Osteoblast (primary cell): ENCODE results near the gene IKZF3. TPM values are rescaled to one million over a fixed set of nuclear protein-coding genes. Genes with fewer than 3 reads are reported as not detected.

Source experiments
- DNase-seq: peaks from one replicate; pipeline ENCODE4 v3.0.0; 2011; ENCODE audit warnings: low spot score, mixed read lengths; ENCODE audit not compliant: insufficient read length; ENCODE audit errors: missing footprints
- H2AFZ ChIP-seq: 2 replicates; pipeline ENCODE4 v1.6.0; 2011; ENCODE audit warnings: mild to moderate bottlenecking, low read length
- H3K27ac ChIP-seq: 2 replicates; pipeline ENCODE4 v1.5.1; 2011; ENCODE audit warnings: mild to moderate bottlenecking, low read depth, low read length, moderate library complexity
- H3K27me3 ChIP-seq: 2 replicates; pipeline ENCODE4 v1.6.0; 2012; ENCODE audit warnings: mild to moderate bottlenecking, control low read depth, inconsistent platforms, low read length, moderate library complexity; ENCODE audit not compliant: insufficient read depth
- H3K36me3 ChIP-seq: 2 replicates; pipeline ENCODE4 v1.5.1; 2011; ENCODE audit warnings: mild to moderate bottlenecking, low read length, control low read depth, moderate library complexity; ENCODE audit not compliant: insufficient read depth
- H3K4me1 ChIP-seq: 2 replicates; pipeline ENCODE4 v1.5.1; 2011; ENCODE audit warnings: mild to moderate bottlenecking, low read length, control low read depth, moderate library complexity; ENCODE audit not compliant: insufficient read depth
- H3K4me2 ChIP-seq: 2 replicates; pipeline ENCODE4 v1.6.0; 2011; ENCODE audit warnings: mild to moderate bottlenecking, low read length; ENCODE audit not compliant: insufficient read depth
- H3K4me3 ChIP-seq: fragments of 200-600 bp; sonication (generic); 3 replicates; pipeline ENCODE4 v1.5.1; 2012; ENCODE audit warnings: mild to moderate bottlenecking, low read length, inconsistent platforms; ENCODE audit not compliant: insufficient read depth
- H3K79me2 ChIP-seq: 2 replicates; pipeline ENCODE4 v1.6.0; 2012; ENCODE audit warnings: mild to moderate bottlenecking, low read length, control low read depth, inconsistent platforms; ENCODE audit not compliant: insufficient read depth
- H3K9me3 ChIP-seq: 2 replicates; pipeline ENCODE4 v1.5.1; 2011; ENCODE audit warnings: low read depth, low read length, control low read depth
- H4K20me1 ChIP-seq: 2 replicates; pipeline ENCODE4 v1.6.0; 2012; ENCODE audit warnings: mild to moderate bottlenecking, low read length, control low read depth; ENCODE audit not compliant: insufficient read depth
- total RNA-seq: library from RNA; depleted of rRNA; stranded (reverse); fragments of >200 nt; gene quantifications from 2 replicates; pipeline ENCODE4 v1.2.3, GENCODE V29; 2012
- TF ChIP-seq, protein P1 (sequence below): IDR thresholded peaks from 2 replicates; pipeline ENCODE4 v1.5.1; 2011; ENCODE audit warnings: mild to moderate bottlenecking, low read depth, low read length, moderate library complexity; ENCODE audit errors: extremely low read depth

IKZF3 gene
- total RNA-seq, 1 donor, result not detected

DNA sequence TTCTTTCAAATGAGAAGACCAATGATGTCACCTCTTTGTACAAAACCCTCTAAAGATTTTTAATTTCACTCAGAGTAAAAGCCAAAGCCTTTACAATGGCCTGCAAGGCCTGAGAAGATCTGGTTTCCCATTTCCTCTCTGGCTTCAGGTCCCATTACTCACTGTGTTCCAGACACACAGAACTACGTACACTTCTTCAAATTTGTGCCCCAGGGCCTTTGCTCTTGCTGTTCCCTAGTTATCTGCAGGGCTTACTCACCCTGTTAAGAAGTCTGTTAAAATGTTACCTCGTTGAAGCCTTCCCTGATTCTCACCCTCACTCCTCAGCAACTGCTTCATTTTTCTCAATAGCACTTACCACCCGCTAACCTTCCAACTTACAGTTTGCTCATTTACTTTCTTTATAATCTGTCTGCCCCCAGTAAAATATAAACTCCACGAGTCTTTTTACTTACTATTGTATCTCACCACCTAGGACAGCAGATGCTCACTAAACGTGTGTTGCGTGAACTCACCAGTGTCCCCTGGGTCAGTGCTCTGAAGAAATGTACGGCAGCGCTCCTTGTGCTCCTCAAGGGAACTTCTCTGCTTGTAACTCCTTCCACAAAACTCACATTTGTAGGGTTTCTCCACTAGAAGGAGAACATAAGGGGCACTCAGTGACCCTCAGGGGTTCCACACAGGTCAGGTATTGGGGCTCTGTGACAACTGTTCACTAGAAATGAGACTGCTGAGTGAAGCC, 76.2 kb downstream of the IKZF3 start:
- H3K4me1 ChIP-seq, result no peaks in the 10 kb centered on the region
- no peaks in the 10 kb centered on the region for H3K36me3 ChIP-seq
- H3K27ac ChIP-seq, result no peak overlapping the region
- H3K27me3 ChIP-seq, result peaks cover 47% of the 10 kb centered on the region
- no peak overlapping the region for H3K4me2 ChIP-seq
- TF ChIP-seq, protein P1, sequence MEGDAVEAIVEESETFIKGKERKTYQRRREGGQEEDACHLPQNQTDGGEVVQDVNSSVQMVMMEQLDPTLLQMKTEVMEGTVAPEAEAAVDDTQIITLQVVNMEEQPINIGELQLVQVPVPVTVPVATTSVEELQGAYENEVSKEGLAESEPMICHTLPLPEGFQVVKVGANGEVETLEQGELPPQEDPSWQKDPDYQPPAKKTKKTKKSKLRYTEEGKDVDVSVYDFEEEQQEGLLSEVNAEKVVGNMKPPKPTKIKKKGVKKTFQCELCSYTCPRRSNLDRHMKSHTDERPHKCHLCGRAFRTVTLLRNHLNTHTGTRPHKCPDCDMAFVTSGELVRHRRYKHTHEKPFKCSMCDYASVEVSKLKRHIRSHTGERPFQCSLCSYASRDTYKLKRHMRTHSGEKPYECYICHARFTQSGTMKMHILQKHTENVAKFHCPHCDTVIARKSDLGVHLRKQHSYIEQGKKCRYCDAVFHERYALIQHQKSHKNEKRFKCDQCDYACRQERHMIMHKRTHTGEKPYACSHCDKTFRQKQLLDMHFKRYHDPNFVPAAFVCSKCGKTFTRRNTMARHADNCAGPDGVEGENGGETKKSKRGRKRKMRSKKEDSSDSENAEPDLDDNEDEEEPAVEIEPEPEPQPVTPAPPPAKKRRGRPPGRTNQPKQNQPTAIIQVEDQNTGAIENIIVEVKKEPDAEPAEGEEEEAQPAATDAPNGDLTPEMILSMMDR, result no peak
- H3K9me3 ChIP-seq, result no peaks in the 10 kb centered on the region
- no peaks in the 10 kb centered on the region for H3K79me2 ChIP-seq
- no peak overlapping the region for H3K4me3 ChIP-seq
- H4K20me1 ChIP-seq, result no peaks in the 10 kb centered on the region
- DNase-seq, result no peak
- H2AFZ ChIP-seq, result no peak overlapping the region

DNA sequence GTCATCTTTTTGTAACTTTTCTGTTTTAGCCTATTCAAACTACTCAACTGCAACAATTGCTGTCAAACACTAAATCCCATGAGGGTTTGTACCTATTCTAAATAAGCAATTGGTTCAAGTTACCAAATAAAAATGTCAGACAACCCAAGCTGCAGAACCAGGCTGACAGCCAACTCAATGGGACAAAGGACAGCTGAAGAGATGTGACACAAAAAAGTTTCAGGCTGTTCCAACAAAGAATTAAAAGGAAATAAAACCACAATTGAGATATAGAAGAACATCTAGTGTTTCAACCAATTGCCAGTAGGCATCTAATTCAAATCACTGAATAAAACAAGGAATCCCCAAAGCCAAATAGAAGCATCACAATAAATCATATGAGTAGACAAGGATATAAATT, 77.1 kb downstream of the IKZF3 start:
- peaks cover 45% of the 10 kb centered on the region for H3K27me3 ChIP-seq
- DNase-seq, result no peak
- no peaks in the 10 kb centered on the region for H3K4me1 ChIP-seq
- H4K20me1 ChIP-seq, result no peaks in the 10 kb centered on the region
- no peaks in the 10 kb centered on the region for H3K9me3 ChIP-seq
- no peak overlapping the region for H3K4me3 ChIP-seq
- no peak overlapping the region for H3K4me2 ChIP-seq
- H2AFZ ChIP-seq, result no peak overlapping the region
- TF ChIP-seq, protein P1, result no peak
- no peak overlapping the region for H3K27ac ChIP-seq
- no peaks in the 10 kb centered on the region for H3K36me3 ChIP-seq
- H3K79me2 ChIP-seq, result no peaks in the 10 kb centered on the region

DNA sequence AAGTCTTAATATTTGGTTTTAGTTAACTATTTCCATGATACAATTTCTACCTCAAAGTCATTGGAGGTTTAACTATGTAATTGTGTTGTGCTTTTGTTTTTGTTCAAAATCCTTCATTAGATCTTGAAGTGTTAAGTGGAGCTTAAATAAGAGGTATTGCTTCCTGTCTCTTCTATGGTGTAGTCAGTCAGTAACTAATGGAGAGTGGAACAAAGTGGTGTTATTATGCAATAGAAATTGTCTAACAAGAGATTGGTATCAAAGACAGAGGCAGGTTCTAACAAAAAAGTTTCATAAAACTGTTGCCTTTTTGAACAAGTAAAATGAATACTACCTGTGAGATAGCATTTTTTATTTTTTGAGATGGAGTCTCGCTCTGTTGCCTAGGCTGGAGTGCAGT, 81.1 kb downstream of the IKZF3 start:
- H3K79me2 ChIP-seq, result no peaks in the 10 kb centered on the region
- TF ChIP-seq, protein P1, result no peak
- H3K27me3 ChIP-seq, result peaks cover 48% of the 10 kb centered on the region
- DNase-seq, result no peak
- no peak overlapping the region for H3K27ac ChIP-seq
- no peak overlapping the region for H2AFZ ChIP-seq
- H3K36me3 ChIP-seq, result no peaks in the 10 kb centered on the region
- H3K4me3 ChIP-seq, result no peak overlapping the region
- H3K4me2 ChIP-seq, result no peak overlapping the region
- H3K4me1 ChIP-seq, result no peaks in the 10 kb centered on the region
- H4K20me1 ChIP-seq, result no peaks in the 10 kb centered on the region
- H3K9me3 ChIP-seq, result no peaks in the 10 kb centered on the region

- TF ChIP-seq, protein P1, result no peak
- Histone ChIP-seq H3K27me3 (peaks cover 53% of the 10 kb centered on the region), H3K4me2 (no peak overlapping the region), H3K36me3 (no peaks in the 10 kb centered on the region), H3K4me1 (no peaks in the 10 kb centered on the region), H3K4me3 (no peak overlapping the region), H2AFZ (no peak overlapping the region), H3K79me2 (no peaks in the 10 kb centered on the region), H3K27ac (no peak overlapping the region), H4K20me1 (no peaks in the 10 kb centered on the region), H3K9me3 (no peaks in the 10 kb centered on the region)
- no peak for DNase-seq
These were observed 81.6 kb downstream of the IKZF3 start for GRCh38 chr17:39782481-39782880.
